AG10803 (cell line): Measurements from ENCODE around the gene BLVRB.
A peak's percentile ranks its signal among the peaks of the same experiment; 100 is the strongest.
"Not testable (repeated sequence)": the region's sequence is repeated elsewhere in the genome, so short reads cannot be mapped to it uniquely, and the experiment has no call there.

ENCODE experiments used
- DNase-seq: peaks from one replicate; pipeline ENCODE4 v3.0.0; 2010; ENCODE audit warnings: low read depth
- H3K4me3 ChIP-seq: 2 replicates; pipeline ENCODE4 v1.5.1; 2011; ENCODE audit warnings: mild to moderate bottlenecking, low read length, control low read depth
- CTCF ChIP-seq: conservative IDR thresholded peaks from 2 replicates; pipeline ENCODE4 v1.5.1; 2011; ENCODE audit warnings: mild to moderate bottlenecking, low read length, control low read depth, inconsistent platforms

The BLVRB gene

GRCh38 chr19:40460185-40460584 lies 5.4 kb downstream of the BLVRB start:
- no peak for TF ChIP-seq CTCF
- no peak for DNase-seq
- H3K4me3 ChIP-seq = no peak overlapping the region

GRCh38 chr19:40458597-40458974 lies 7.0 kb downstream of the BLVRB start:
- no peak for TF ChIP-seq CTCF
- no peak for DNase-seq
- H3K4me3 ChIP-seq = no peak overlapping the region

- H3K4me3 ChIP-seq = no peak overlapping the region
- TF ChIP-seq CTCF = no peak
- no peak for DNase-seq
These were observed 7.5 kb downstream of the BLVRB start for GRCh38 chr19:40457953-40458596.

GRCh38 chr19:40457048-40457447 lies 8.5 kb downstream of the BLVRB start:
- TF ChIP-seq CTCF = no peak
- DNase-seq = no peak

GRCh38 chr19:40453943-40454342 lies 11.6 kb downstream of the BLVRB start:
- peak; percentile 65 for DNase-seq
- not testable (repeated sequence) for H3K4me3 ChIP-seq

More at GRCh38 chr19:40457048-40457447, 8.5 kb downstream of the BLVRB start:
- H3K4me3 ChIP-seq = no peak overlapping the region

- no peak for TF ChIP-seq CTCF
- peak; percentile 23 for DNase-seq
- H3K4me3 ChIP-seq = no peak overlapping the region
These were observed 12.3 kb downstream of the BLVRB start for GRCh38 chr19:40453151-40453735.

GRCh38 chr19:40452016-40452415 lies 13.5 kb downstream of the BLVRB start:
- no peak for TF ChIP-seq CTCF
- no peak for DNase-seq
- no peak overlapping the region for H3K4me3 ChIP-seq
